Activated CD8-positive, alpha-beta memory T cell treated with anti-CD3 and anti-CD28 coated beads for 4 hours (primary cell): ENCODE measurements around the gene PRR9.
A peak's percentile ranks its signal among the peaks of the same experiment; 100 is the strongest.
"Not testable (repeated sequence)": the region's sequence is repeated elsewhere in the genome, so short reads cannot be mapped to it uniquely, and the experiment has no call there.

ENCODE experiments used
- DNase-seq, 2 donors: peaks; one replicate each; pipeline ENCODE4 v3.0.0-alpha.2; 2020; ENCODE audit warnings: low read depth in 2 of 2

PRR9 gene, protein sequence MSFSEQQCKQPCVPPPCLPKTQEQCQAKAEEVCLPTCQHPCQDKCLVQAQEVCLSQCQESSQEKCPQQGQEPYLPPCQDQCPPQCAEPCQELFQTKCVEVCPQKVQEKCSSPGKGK

DNA sequence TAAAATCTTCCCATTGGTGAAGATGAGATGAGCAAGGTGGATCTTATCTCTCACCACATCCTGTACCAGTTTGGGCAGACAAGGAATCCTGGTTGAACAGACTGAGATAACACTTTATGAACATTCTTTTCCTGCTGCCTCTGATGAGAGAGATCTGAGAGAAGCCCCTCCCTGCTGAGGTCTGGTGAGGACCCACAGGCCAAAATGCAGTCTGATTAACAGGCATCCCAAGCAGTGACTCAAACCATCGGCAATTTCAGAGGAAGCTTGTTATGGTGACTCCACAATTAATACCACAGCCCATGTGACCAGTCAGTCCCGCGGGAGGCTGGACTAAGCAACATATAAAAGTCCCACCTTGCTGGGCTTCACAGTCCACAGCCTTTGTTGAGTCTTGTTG lies at the start of gene PRR9:
Gene PRR9, plus strand, starts transcription at position 373 of the 400 bp plus-strand sequence. CDS start 561 bp downstream, outside the sequence.
- no peak for DNase-seq

DNA sequence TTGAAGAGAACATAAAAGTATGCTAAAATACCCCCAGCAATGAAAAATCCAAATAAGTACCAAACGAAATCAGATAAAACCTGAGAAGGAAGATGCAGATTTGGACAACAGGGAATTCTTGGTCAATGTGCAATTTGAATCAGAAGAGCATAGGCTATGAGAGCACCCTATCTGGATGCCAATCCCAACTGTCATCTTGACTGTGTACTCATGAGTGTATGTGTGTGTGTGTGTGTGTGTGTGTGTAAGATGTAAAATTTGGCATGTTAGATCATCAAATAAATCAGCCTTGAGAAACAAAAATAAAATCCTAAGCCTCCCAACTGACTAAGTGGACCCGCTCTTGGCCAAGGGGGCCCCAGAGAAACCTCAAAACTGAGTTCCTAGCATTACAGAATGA lies 48.7 kb upstream of the PRR9 start:
- no peak for DNase-seq

DNA sequence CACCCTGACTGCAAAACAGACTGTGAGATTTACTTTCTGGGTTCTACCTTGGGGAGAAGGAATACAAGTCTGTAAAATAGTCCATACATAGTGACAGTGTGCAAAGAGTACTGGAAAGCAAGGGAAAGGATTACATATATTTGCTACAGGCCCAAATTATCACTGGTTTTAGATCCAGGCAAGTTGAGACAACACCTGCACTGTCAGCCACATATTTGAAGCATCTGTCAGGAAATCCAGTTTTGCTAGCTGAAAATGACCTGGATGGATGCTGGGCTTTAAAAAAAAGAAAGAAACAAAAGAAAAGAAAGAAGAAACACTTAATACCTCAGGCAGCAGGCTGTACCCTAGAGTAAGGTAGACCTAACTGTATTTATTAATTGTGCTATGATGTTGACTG lies 42.8 kb upstream of the PRR9 start:
- no peak for DNase-seq

DNA sequence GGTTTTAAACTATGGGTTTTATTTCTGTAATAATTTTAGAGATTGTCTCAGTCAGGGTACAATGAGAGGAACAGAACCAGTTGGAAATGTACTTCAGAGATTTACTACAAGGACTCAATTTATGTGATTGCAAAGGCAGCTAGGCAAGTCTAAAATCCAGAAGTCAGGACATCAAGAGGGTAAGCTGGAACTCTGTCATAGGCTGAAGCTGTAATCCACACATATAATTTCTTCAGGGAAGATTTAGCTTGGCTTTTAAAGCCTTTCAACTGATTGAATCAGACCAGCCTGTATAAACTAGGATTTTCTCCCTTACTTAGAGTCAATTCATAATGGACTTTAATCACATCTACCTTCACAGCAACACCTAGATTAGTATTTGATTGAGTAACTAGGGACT lies 38.5 kb upstream of the PRR9 start:
- no peak for DNase-seq

DNA sequence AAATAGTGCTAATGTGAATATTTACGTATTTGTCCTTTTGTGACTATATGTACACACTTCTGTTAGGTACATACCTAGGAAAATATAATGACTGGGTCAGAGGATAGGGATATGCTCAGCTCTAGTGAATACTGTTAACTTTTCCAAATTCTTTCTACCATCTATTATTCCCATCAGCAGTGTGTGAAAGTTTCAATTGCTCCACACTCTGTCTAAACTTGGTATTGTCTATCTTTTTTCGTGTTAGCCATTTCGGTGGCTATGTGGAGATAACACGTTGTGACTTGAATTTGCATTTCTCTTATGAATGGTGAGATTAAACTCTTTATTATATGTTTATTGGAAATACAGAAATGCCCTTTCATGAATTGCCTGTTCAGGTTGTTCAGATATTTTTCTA lies 36.8 kb upstream of the PRR9 start:
- DNase-seq, result no peak

DNA sequence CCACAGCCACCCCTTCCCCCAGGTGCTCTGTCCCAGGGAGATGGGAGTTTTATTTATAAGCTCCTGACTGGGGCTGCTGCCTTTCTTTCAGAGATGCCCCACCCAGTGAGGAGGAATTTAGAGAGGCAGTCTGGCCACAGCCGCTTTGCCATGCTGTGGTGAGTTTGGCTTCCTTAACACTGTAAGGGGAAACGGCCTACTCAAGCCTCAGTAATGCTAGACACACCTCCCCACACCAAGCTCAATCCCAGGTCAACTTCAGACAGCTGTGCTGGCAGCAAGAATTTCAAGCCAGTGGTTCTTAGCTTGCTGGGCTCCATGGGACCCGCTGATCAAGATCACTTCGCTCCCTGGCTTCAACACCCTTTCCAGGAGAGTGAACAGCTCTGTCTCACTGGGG lies 29.1 kb upstream of the PRR9 start:
- DNase-seq, result not testable (repeated sequence)

DNA sequence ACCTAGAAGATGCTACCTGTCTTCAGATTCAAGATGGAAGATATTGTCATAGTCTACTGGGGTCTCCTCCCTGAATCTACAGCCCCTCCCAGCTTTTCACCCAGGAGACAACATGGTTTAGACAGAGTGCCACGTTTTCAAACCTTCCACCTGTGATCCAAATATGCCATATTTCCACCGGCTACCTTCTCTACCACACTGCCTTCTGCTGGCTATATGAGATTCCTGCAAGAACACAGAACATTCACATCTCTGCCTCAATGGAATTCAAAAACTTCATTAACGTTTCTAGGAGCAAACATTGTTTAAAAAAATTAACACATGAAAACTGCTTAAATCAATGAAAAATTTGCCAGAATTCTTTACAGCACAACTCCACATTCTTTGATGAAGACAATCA lies 27.0 kb upstream of the PRR9 start:
- no peak for DNase-seq

DNA sequence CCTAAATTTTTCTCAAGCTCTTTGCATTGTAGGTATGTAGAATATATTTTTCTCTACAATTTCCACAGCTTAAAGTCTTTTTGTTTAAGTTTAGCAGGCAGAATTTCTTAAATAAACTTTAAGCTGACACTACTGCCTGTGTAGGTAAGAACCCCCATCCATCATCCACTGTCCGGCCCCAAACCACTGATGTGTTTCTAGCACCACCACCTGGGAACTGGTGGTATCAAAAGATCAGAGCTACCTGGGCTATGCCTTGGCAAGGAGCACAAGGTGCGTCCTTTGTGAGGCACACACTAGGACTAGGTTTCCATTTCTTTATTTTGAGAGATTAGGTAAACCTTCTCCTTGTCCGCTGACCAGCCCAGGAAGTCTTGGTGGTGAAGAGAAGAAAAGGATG lies 24.7 kb upstream of the PRR9 start:
- DNase-seq, result no peak

DNA sequence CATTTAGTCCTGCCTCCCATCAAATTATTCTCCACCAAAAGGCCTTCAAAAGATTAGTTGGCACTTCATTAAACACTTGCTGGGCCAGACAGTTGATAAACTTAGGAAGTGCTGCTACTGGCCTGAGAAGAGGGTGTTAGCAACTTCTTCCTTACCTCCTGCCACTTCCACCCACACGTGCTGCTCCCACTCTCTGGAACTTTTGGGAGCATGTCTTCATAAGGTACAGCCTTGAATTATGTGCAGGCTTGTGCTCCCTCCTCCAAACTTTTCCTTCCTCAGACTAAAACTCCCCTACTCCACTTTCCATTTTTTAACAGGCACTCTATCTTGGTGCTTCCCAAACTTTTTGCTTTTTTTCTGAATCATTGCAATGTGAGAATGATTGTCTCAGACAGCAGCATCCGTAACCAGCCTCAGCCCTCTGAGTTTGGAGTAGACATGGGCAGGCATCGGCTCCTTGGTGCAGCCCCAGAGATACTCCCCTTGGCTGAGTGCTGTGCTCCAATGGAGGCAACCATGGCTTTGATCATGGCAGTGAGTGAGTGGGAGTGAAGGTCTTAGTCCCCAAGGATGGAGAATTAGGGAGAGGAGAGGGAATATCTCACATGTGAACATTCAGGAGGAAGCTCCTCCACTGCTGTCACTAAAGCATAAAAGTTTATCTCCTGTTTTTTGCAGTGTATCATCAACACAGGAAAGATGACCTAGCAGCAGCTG lies 22.9 kb upstream of the PRR9 start:
- no peak for DNase-seq

DNA sequence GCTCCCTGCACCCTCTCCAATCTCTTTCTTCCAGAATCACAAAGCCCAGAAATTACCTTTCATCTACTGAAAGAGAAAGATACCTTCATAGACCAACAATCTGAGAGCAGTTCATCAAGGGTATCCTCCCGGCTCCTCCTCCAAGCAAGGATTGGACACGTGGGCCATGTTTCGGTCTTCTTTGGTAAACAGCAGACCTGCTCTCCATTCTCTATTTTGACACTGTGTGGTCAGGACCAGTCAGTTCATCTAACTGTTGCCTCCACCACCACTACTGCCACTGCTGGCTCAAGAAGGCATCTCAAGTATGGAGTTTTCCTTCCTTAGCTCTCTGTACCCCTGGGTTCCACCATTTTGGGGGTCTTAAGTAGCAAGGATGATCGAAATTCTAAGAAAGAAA lies 22.2 kb upstream of the PRR9 start:
- no peak for DNase-seq

DNA sequence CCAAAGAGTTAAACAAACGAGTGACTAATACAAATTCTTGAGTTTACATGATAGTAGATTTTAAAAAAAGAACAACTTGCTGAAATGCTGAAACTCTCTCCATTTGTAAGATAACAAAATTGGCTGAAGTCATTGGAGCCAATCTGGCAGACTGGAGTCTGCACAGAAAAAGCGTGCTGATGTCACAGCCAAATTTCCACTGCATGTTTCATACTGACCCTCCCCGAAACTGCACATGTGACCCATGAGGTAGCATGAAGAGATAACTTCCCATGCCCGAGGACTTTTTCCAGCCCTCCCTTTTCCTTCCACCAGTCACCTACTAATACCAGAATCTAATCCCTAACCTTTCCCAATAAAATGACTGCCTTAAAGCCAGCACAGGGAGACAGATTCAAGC lies 15.4 kb upstream of the PRR9 start:
- DNase-seq, result no peak

DNA sequence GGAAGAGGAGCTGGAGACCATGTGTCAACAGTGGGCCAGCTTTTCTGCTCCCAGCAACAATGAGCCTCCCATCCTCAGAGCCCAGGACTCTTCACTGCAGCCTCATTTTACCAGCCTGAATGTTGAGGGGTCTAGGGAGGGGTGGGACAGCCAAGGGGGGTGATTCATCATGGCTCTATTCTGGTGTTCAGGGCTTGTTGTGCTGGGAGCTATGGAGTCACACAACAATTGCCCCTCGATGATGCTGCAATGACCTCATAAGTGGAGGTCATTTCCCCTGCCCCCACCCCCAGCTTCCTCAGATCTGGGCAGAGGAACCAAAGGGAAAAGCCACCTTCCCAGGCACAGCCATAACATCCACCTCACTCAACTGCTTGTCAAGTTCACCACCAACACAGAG lies 14.3 kb upstream of the PRR9 start, which contains the start of gene LELP1:
Gene LELP1, plus strand, starts transcription at position 301 of the 400 bp plus-strand sequence. CDS start 1,278 bp downstream, outside the sequence.
- DNase-seq, result no peak

DNA sequence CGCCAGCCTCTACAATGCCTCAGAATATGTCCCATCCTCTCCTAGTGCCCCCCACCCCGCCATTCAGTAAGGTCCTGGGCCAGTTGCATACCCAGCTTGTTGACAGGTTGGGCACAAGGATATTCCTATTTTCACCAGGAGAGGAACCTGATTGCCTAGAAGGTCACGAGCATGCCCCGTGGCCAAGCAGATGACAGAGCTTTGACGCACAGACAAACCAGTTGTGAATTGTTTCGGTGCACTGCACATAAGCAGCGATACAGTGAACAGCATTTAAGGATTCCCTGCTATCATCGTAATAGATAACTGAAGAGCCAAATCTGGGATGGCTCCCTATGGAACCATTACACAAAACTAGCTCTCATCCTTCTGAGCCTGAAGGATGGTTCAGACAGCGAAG lies 10.8 kb upstream of the PRR9 start:
- no peak for DNase-seq

DNA sequence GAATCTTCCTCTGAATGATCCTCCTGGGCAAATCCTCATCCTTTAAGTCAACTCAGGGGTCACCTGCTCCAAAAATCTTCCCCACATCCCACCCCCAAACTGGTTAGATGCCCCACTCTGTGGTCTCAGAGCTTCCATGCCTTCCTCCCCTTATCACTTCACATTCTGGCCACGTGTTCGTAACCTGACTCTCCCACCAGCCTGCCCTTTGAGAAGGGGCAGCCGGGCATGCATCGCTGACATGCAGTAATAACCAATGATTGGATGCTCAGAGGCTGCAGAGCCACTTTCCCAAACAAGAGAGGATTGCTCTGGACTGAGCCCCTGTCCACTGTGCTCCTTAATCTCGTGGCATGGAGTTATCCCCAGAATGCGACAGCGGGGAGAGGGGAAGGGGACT lies 7.2 kb upstream of the PRR9 start:
- no peak for DNase-seq

DNA sequence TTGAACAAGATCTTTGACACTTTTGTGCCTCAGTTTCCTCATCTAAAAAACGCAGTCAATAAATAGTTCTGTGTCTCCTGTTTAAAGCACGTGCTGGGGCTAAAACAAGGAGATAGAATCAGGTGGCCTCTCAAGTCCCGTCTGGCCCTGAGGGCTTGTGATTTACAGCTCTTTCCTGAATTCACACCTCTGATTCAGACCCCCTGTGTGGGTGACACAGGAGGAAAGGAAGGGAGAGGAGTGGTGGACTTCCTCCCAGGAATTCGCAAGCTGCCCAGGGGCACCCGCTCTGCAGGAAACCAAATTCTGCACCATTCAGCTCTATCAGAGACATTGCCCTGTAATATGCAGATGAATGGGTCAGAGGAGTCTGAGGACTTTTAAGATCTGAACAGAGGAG lies 5.2 kb upstream of the PRR9 start:
- DNase-seq, result no peak

DNA sequence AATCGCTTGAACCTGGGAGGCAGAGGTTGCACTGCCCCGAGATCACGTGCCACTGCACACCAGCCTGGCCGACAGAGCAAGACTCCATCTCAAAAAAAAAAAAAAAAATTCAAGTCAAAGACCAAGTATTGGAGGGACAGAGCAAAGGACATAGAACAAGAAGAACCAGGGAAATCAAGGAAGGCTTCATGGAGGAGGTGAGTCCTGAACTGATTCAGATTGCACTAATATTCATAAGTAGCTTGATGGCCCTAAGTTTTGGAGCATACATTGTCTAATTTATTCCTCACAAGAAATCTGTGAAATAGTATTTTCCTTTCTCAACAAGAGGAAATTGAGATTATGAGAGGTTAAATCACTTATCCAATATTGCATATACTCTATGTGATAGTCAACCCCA lies 3.9 kb upstream of the PRR9 start:
- no peak for DNase-seq

DNA sequence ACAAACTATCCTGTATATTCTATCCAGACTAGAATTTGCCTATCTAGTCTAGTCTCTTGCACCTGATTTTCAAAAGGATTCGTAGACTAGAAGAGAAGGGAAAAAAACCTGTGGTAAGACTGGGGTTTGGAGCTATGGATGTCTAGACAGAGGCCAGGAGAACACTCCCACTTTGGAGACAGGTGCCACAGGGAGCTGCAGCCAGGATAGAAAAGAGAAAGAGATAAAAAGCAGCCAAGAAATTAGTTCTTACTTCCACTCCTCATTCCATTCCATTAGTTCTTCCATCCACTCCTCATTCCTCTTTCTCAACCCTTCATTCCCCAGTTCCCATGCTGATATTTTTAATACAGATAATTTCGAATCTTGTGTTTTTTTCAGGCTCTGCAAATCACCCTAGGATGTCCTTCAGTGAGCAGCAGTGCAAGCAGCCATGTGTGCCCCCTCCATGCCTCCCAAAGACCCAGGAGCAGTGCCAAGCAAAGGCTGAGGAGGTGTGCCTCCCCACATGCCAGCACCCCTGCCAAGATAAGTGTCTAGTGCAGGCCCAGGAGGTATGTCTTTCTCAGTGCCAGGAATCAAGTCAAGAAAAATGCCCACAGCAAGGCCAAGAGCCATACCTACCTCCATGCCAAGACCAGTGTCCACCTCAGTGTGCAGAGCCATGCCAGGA lies 496 bp downstream of the PRR9 start:
- no peak for DNase-seq

DNA sequence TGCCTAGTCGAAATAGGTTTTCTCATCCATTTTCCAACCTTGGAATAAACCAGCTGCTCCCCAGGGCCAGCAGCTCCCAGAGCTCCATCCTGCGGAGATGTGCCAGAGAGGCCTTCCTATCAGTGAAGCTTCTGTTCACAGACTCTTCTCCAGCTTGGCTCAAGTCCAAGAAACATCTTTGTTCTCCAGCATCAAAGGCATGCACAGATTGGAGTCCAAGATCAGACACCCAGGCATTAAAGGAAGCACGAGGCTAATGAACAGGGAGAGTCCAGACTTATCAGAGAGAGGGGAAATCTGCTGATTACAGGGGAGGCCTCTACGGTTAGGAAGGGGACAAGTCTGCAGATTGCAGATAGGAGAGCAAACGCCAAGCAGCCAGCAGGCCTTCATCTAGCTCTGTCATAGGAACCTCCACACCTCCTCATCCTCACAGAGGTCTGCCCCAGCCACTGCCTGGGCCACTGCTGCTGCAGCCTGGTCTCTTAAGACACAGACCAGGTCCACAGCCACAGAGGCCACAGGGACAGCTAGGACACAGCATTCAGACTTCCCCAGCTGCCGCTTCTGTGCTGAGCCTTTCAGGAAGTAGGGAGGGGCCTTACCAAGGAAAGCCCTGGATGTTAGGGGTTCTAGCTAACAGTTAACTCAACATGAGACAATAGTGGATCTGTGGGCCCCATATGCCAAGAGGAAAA lies 3.4 kb downstream of the PRR9 start:
- DNase-seq, result no peak

DNA sequence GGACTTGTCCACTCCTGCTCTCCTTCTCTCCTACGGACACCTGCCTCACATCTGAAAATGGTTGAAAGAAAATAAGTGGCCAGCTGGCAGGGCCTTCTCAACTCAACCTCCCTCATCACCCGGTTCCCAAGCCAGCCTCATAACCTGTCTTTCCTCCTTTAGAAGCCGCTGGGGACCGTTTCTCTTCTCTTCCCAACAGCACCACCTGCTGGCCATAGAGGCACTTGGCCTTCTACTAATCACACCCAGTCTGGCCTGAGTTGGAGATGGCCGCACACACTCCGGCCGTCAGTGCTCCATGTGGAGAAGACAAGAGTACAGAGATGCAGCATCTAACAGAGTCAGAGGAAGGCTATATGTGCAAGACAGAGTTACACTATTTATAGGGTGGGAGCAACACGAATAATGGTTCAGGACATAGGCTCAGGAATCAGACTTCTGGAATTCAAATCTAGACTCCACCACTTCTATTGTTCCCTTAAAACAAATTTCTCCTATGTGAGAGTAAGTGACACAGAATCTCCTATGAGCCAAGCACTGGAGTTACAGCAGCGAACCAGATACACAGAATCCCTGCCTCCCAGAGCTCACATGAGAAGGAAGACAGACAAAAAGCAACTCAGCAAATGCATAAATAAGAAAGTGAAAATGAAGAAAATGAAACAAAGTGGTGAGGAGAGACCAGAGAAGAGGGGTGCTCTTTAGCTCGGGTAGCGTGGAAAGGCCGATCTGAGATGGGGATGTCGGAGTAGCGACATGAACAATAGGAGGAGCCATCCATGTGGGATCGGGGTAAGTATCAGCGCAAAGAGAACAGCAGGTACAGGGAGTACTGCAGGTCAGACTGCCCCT lies 5.9 kb downstream of the PRR9 start:
- DNase-seq, result peak in 1 of 2 donors; percentile 4

DNA sequence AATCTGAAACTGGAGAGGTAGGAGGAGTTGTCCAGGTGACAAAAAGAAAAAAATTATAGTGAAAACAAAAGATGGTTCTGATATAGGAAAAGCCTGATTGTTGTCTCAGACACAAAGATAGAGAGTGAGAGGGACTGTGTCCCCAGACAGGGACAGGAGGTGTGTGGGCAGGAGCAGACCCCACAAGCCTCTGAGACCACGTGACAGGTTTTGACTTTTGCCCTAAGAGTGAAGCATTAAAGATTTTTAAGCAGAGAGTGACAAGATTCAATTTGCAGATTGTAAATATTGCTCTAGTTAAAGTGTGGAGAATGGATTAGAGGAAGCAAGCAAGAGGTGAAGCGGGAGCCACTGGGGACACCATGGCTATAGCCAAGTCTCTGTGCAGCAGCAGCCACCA lies 10.4 kb downstream of the PRR9 start:
- DNase-seq, result no peak

DNA sequence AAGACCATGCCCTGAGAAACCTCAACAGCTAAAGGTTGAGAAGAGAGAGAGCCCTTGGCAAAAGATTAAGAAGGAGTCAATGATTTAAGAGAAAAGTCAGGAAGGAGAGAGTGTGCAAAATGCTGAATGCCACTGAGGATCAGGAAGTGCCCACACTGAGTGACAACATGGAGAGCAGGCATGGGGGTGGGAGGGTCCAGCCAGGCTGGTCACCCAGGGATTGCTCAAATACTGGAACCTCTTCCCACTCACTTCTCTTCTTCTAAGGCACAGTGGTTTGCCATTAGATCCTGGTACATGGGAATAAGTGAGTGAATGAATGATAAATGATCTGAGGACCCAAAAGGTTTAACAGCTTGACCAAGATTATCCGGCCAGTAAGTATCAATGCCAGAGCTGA lies 11.1 kb downstream of the PRR9 start:
- no peak for DNase-seq
